Endothelial cell of umbilical vein (primary cell): Measurements from ENCODE around the gene SHISA9. TPM values are rescaled to one million over a fixed set of nuclear protein-coding genes. Genes with fewer than 3 reads are reported as not detected.

ENCODE experiments used
- BruUV-seq: library from RNA; stranded (reverse); fragments of 400-500 nt; replicated peaks from 2 replicates; lab custom pipeline; 2021; lab: Mats Ljungman, UMichigan
- CTCF ChIA-PET: fragments of 300-600, 350-600 bp; sonication (Branson Sonifier 250); formaldehyde crosslinking; loops from one replicate; lab custom pipeline; 2021; ENCODE audit warnings: antibody characterized with exemption, inconsistent platforms; lab: Charles Lee
- POLR2A ChIA-PET: fragments of 300-600, 350-600 bp; sonication (Branson Sonifier 250); formaldehyde crosslinking; loops from one replicate; lab custom pipeline; 2021; ENCODE audit warnings: antibody characterized with exemption, inconsistent platforms; lab: Charles Lee
- DNase-seq: peaks from one replicate; pipeline ENCODE4 v3.0.0-alpha.2; 2011; ENCODE audit warnings: low read depth, low spot score
- FAIRE-seq: peaks from 2 replicates; lab custom pipeline; 2011; peaks lifted over from hg19 to GRCh38; lab: Jason Lieb, UNC
- H2AFZ ChIP-seq: 2 replicates; pipeline ENCODE4 v1.6.0; 2012; ENCODE audit warnings: low read depth, low read length, control low read depth, inconsistent platforms
- H3K27ac ChIP-seq: 2 replicates; pipeline ENCODE4 v1.5.1; 2011; ENCODE audit warnings: low read depth, mild to moderate bottlenecking, control low read depth, low read length, moderate library complexity; ENCODE audit not compliant: insufficient read depth
- H3K27me3 ChIP-seq, 2 experiments: 2 replicates each; pipeline versions ENCODE4 v1.6.0 to v1.6.1; 2011; ENCODE audit warnings: low read length in 2 of 2, mixed read lengths in 1 of 2; ENCODE audit not compliant: control insufficient read depth in 2 of 2, insufficient read depth in 2 of 2
- H3K36me3 ChIP-seq, 2 experiments: 2 replicates in 1 of 2; 3 replicates in 1 of 2; pipeline ENCODE4 v1.5.1; 2011; ENCODE audit warnings: low read length in 2 of 2, mild to moderate bottlenecking in 1 of 2, moderate library complexity in 1 of 2; ENCODE audit not compliant: control insufficient read depth in 2 of 2, insufficient read depth in 2 of 2; ENCODE audit errors: extremely low read depth in 1 of 2
- H3K4me1 ChIP-seq: 3 replicates; pipeline ENCODE4 v1.5.1; 2011; ENCODE audit warnings: mild to moderate bottlenecking, low read length; ENCODE audit not compliant: control insufficient read depth, insufficient read depth; ENCODE audit errors: extremely low read depth
- H3K4me2 ChIP-seq: 2 replicates; pipeline ENCODE4 v1.6.1; 2011; ENCODE audit warnings: low read length, control low read depth, mixed read lengths; ENCODE audit not compliant: insufficient read depth
- H3K4me3 ChIP-seq, 3 experiments: fragments of 200-600 bp in 1 of 3; sonication (generic), shearing (Covaris generic) in 1 of 3; replicated peaks in 1 of 3; 2 replicates each; pipeline ENCODE4 v1.5.1; 2011 to 2016; ENCODE audit warnings: control low read depth in 3 of 3, low read length in 3 of 3, mild to moderate bottlenecking in 2 of 3, inconsistent platforms in 1 of 3, low read depth in 1 of 3, moderate library complexity in 1 of 3; ENCODE audit not compliant: insufficient read depth in 1 of 3
- H3K79me2 ChIP-seq: 2 replicates; pipeline ENCODE4 v1.6.0; 2012; ENCODE audit warnings: low read length, inconsistent platforms; ENCODE audit not compliant: control insufficient read depth, insufficient read depth
- H3K9ac ChIP-seq: replicated peaks from 2 replicates; pipeline ENCODE3; 2011; ENCODE audit warnings: low read length, control low read depth; ENCODE audit not compliant: insufficient read depth; ENCODE audit errors: extremely low read depth
- H3K9me1 ChIP-seq: replicated peaks from 3 replicates; pipeline ENCODE4 v1.6.0; 2011; ENCODE audit warnings: mild to moderate bottlenecking, low read length; ENCODE audit not compliant: control insufficient read depth, insufficient read depth; ENCODE audit errors: extremely low read depth
- H3K9me3 ChIP-seq: replicated peaks from 2 replicates; pipeline ENCODE4 v1.5.1; 2012; ENCODE audit warnings: low read length, inconsistent platforms; ENCODE audit not compliant: control insufficient read depth, insufficient read depth
- H4K20me1 ChIP-seq: replicated peaks from 2 replicates; pipeline ENCODE3; 2011; ENCODE audit warnings: mild to moderate bottlenecking, low read length; ENCODE audit not compliant: control insufficient read depth, insufficient read depth; ENCODE audit errors: extremely low read depth
- EZH2 ChIP-seq: IDR thresholded peaks from 2 replicates; pipeline ENCODE4 v1.6.1; 2012; ENCODE audit warnings: borderline replicate concordance, low read depth, mild to moderate bottlenecking, moderate library complexity, low read length, inconsistent platforms; ENCODE audit not compliant: severe bottlenecking
- FOS ChIP-seq: IDR thresholded peaks from 2 replicates; pipeline ENCODE4 v1.6.1; 2011; ENCODE audit warnings: mild to moderate bottlenecking, low read length, moderate library complexity, borderline replicate concordance; ENCODE audit not compliant: insufficient read depth
- GATA2 ChIP-seq: IDR thresholded peaks from 2 replicates; pipeline ENCODE4 v1.7.0; 2011; ENCODE audit warnings: low read depth, mild to moderate bottlenecking, moderate library complexity, mixed read lengths, low read length; ENCODE audit not compliant: insufficient read length, insufficient read depth
- JUN ChIP-seq: IDR thresholded peaks from 2 replicates; pipeline ENCODE4 v1.6.1; 2011; ENCODE audit warnings: borderline replicate concordance, low read depth; ENCODE audit not compliant: insufficient read length, insufficient read depth
- MAX ChIP-seq: IDR thresholded peaks from 2 replicates; pipeline ENCODE4 v1.6.1; 2011; ENCODE audit not compliant: insufficient read depth, insufficient read length
- MYC ChIP-seq: IDR thresholded peaks from one replicate; pipeline ENCODE4 v1.6.1; 2011; ENCODE audit warnings: mild to moderate bottlenecking, low read depth, low read length
- POLR2A ChIP-seq: IDR thresholded peaks from 2 replicates; pipeline ENCODE4 v1.6.1; 2012; ENCODE audit warnings: low read depth, mild to moderate bottlenecking, control low read depth, low read length
- POLR2AphosphoS5 ChIP-seq: IDR thresholded peaks from 2 replicates; pipeline ENCODE4 v1.6.1; 2012; ENCODE audit warnings: low read depth, mild to moderate bottlenecking, control low read depth, low read length, moderate library complexity; ENCODE audit not compliant: insufficient read depth
- dilution Hi-C: fragments of 300-500 bp; cut with MboI; formaldehyde crosslinking; loops from one replicate; pipeline ENCODE4 v1.15.0; 2019; ENCODE audit warnings: low sequenced_read_pairs; ENCODE audit not compliant: extremely low pct_ligation_motif_present
- intact Hi-C: fragments of 100-400 bp; cut with micrococcal nuclease; formaldehyde crosslinking; loops from one replicate; pipeline ENCODE4 v1.10.0; 2022
- polyA plus RNA-seq, 4 experiments: library from polyadenylated mRNA; depleted of rRNA in 3 of 4; stranded (reverse) in 3 of 4; unstranded in 1 of 4; fragments of >200 nt; gene quantifications; 2 replicates each; pipeline versions ENCODE4 v1.2.1 to v1.2.3, GENCODE V29; 2011 to 2012; ENCODE audit warnings: missing spikeins in 1 of 4
- total RNA-seq: library from RNA; stranded (reverse); gene quantifications from 2 replicates; pipeline ENCODE4 v1.2.3, GENCODE V29; 2021
- TF ChIP-seq, protein P1 (sequence below), 2 donors: IDR thresholded peaks; 1 replicate in 1 of 2; 2 replicates in 1 of 2; pipeline ENCODE4 v1.5.1; 2011; ENCODE audit warnings: low read length in 2 of 2, mild to moderate bottlenecking in 2 of 2, moderate library complexity in 2 of 2, control low read depth in 1 of 2, inconsistent platforms in 1 of 2, low read depth in 1 of 2; ENCODE audit not compliant: insufficient read depth in 1 of 2; ENCODE audit errors: extremely low read depth in 1 of 2

SHISA9 gene
- total and polyA plus RNA-seq, 2 donors (not counting 3 experiments of a cell fraction or from before 2014, with no cell fraction given) = not detected

- Histone ChIP-seq H3K4me2 (no peak overlapping the region), H3K27ac (no peak overlapping the region), H3K27me3 (no peaks in the 10 kb centered on the region), H3K9ac (no peak overlapping the region), H3K4me3 (no peak overlapping the region), H2AFZ (no peak overlapping the region), H3K4me1 (no peaks in the 10 kb centered on the region), H3K9me1 (no peaks in the 10 kb centered on the region), H4K20me1 (no peaks in the 10 kb centered on the region), H3K36me3 (no peaks in the 10 kb centered on the region), H3K79me2 (no peaks in the 10 kb centered on the region), H3K9me3 (no peaks in the 10 kb centered on the region)
- CTCF ChIA-PET = no interaction called here
- no peak for FAIRE-seq
- intact Hi-C loops (no loop called here), dilution Hi-C loops (no loop called here)
- no peak for TF ChIP-seq FOS
- no peak for TF ChIP-seq POLR2AphosphoS5
- TF ChIP-seq EZH2 = no peak
- TF ChIP-seq POLR2A = no peak
- TF ChIP-seq MAX = no peak
- TF ChIP-seq, protein P1, sequence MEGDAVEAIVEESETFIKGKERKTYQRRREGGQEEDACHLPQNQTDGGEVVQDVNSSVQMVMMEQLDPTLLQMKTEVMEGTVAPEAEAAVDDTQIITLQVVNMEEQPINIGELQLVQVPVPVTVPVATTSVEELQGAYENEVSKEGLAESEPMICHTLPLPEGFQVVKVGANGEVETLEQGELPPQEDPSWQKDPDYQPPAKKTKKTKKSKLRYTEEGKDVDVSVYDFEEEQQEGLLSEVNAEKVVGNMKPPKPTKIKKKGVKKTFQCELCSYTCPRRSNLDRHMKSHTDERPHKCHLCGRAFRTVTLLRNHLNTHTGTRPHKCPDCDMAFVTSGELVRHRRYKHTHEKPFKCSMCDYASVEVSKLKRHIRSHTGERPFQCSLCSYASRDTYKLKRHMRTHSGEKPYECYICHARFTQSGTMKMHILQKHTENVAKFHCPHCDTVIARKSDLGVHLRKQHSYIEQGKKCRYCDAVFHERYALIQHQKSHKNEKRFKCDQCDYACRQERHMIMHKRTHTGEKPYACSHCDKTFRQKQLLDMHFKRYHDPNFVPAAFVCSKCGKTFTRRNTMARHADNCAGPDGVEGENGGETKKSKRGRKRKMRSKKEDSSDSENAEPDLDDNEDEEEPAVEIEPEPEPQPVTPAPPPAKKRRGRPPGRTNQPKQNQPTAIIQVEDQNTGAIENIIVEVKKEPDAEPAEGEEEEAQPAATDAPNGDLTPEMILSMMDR (IDR thresholded peaks at IDR 0.05; ENCODE audit: extremely low read depth in 1 of 2, insufficient read depth in 1 of 2, low read depth in 1 of 2, low read length in 2 of 2) = no peak
- no peak for TF ChIP-seq JUN
- no peak for TF ChIP-seq GATA2
- no peak for TF ChIP-seq MYC
- POLR2A ChIA-PET = no interaction called here
- no TSS peak for BruUV-seq
- DNase-seq = no peak
Measured at GRCh38 chr16:13127144-13127543, 225.7 kb downstream of the SHISA9 start.
